Measurements from ENCODE around the gene GRIK5. TPM values are rescaled to one million over a fixed set of nuclear protein-coding genes. Genes with fewer than 3 reads are reported as not detected.

Gene GRIK5
- total RNA-seq, 1 experiment from 2014 or later = not detected

DNA sequence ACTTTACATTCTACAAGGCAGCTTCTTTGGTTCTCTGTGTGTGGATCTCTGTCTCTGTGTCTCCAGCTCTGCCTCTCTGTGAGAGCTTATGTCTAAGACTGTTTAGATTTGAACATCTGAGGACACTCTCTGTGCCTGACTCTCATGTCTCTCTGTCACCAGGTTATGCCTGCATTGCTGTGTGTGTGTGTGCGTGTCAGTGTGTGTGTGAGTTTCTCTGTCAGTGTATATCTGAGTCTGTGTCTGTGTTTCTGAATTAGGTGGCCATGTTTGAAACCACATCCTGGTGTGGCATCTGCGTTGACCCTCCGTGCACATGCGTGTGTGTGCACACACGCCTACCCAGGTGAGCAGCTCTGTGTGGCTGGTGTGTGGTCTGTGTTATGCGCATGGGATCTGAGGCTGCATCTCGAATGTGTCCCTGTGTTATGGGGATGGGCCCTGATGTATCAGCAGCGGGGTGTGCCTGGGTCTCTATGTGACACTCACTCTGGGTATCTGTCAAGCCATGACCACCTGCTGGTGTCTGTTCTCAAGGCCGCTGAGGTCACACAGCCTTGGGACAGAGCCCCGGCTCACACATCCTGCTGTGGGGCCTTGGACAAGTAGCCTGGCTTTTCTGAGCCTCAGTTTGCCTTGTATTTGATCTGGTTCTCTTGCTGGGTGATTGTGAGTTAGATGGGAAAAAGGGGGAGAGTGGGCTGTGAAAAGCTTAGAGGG lies 82.7 kb downstream of the GRIK5 start:
- in situ Hi-C loops (cut with HindIII; ENCODE audit: low pct_unique_long_range_greater_than_20kb, low sequenced_read_pairs) = no loop called here
- DNase-seq (ENCODE audit: low read depth) = no peak

DNA sequence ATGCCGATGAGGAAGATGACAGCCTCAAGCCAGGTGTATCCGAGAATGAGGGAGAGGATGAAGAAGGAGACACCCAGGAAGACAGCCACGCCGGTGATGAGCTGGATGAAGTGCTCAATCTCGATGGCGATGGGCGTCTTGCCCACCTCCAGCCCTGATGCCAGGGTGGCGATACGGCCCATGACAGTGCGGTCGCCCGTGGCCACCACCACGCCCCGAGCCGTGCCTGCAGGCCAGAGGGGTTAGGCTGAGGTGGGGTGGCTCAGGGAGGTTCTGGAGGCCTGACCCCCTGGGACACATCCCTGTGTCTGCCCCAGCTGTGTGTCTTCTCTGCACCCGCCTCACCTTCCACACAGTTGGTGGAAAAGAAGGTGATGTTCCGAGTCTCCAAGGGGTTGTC lies 85.0 kb downstream of the GRIK5 start:
- no peak for DNase-seq (ENCODE audit: low read depth)
- in situ Hi-C loops (cut with HindIII; ENCODE audit: low pct_unique_long_range_greater_than_20kb, low sequenced_read_pairs) = no loop called here

GRCh38 chr19:41981724-41982123 lies 88.3 kb downstream of the GRIK5 start:
- in situ Hi-C loops (cut with HindIII; ENCODE audit: low pct_unique_long_range_greater_than_20kb, low sequenced_read_pairs) = no loop called here
- no peak for DNase-seq (ENCODE audit: low read depth)

DNA sequence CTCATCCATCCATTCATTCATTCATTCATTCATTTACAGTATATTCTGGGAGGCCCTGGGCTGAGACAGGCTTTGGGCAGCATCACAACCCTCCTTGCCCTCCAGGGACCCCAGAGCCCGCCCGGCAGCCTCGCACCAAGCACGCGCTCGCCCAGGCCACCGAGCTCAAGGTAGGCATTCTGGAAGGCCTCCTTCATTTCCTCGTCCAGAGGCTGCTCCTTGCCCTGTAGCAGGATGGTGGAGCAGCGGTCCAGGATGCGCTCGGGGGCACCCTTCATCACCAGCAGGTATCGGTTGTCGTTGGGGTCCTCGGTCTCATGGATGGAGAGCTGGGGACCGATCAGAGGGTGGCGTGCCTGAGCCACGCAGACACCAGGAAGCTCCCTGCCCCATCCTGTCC lies 91.5 kb downstream of the GRIK5 start:
- DNase-seq (ENCODE audit: low read depth) = no peak
- in situ Hi-C loops (cut with HindIII; ENCODE audit: low pct_unique_long_range_greater_than_20kb, low sequenced_read_pairs) = no loop called here

DNA sequence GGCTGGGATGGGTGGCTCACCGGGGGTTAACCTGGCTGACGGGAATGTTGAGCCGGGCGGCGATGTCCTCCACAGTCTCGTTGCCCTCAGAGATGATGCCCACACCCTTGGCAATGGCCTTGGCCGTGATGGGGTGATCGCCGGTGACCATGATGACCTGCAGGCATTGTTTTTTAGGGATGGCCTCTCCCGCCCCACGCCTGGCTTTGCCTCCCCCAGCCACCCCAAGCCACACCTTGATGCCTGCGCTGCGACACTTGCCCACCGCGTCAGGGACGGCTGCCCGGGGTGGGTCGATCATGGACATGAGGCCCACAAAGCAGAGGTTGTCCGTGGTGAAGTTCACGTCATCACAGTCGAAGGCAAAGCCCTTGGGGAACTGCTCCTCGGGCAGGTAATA lies 92.1 kb downstream of the GRIK5 start:
- no peak for DNase-seq (ENCODE audit: low read depth)
- in situ Hi-C loops (cut with HindIII; ENCODE audit: low pct_unique_long_range_greater_than_20kb, low sequenced_read_pairs) = no loop called here

GRCh38 chr19:41974652-41975051 lies 95.4 kb downstream of the GRIK5 start:
- DNase-seq (ENCODE audit: low read depth) = no peak
- in situ Hi-C loops (cut with HindIII; ENCODE audit: low pct_unique_long_range_greater_than_20kb, low sequenced_read_pairs) = no loop called here

DNA sequence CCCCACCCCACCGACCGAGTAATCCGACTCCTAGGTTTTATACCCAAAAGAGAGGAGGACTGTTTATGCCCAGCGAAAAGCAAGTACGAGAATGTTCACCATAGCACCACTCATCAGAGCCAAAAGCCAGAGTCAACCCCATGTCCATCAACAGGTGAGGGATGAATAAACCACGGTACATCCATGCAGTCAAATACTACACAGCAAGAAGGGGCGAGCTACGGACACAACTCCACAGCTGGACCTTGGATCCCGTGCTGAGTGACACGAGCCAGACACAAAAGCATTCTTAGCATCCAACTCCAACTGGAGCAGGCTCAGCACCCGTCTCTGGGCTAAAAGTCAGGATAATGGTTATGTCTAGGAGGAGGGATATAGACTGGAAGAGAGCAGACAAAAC lies 98.6 kb downstream of the GRIK5 start:
- in situ Hi-C loops (cut with HindIII; ENCODE audit: low pct_unique_long_range_greater_than_20kb, low sequenced_read_pairs) = no loop called here
- no peak for DNase-seq (ENCODE audit: low read depth)

GRCh38 chr19:41969772-41970458 lies 100.1 kb downstream of the GRIK5 start:
- DNase-seq (ENCODE audit: low read depth) = no peak
- in situ Hi-C loops (cut with HindIII; ENCODE audit: low pct_unique_long_range_greater_than_20kb, low sequenced_read_pairs) = no loop called here

DNA sequence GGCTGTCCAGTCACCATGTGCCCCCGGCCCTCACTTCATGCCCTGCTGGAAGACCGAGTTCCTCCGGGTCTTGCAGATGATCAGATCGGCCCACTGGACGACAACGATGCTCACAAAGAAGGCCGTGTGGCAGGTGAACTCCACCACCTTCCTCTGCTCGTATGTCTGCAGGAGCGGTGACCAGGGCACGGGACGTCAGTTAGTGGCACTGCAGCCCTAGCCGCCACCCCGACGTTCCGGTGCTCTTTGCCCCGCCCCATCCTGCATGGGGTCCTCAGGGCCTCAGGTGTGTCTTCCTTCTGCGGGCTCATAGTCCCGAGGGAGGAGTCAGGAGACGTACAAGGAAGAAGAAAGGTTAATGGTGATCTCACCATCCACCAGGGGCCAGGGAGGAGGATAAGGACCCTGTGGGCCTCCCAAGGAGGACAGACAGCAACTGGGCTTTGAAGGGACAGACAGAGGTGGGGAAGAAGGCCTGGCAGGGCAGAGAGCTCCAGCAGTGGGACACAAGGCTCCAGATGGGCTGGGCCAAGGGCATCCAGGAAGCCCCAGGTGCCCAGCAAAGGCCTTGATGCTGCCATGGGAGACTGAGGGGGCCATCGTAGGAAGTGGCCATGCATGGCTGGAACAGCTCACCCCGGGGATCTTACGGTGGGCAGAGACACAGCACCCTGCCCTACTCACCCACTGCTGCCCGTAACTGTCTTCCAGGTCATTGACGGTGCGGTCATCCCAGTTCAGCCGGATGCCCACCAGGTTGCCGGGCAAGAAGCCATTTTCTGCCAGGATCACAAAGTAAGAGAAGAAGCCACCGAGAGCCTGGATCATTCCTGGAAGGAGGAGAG lies 101.0 kb downstream of the GRIK5 start:
- in situ Hi-C loops (cut with HindIII; ENCODE audit: low pct_unique_long_range_greater_than_20kb, low sequenced_read_pairs) = no loop called here
- no peak for DNase-seq (ENCODE audit: low read depth)

GRCh38 chr19:41967054-41967783 lies 102.8 kb downstream of the GRIK5 start:
- in situ Hi-C loops (cut with HindIII; ENCODE audit: low pct_unique_long_range_greater_than_20kb, low sequenced_read_pairs) = no loop called here
- no peak for DNase-seq (ENCODE audit: low read depth)

GRCh38 chr19:41965106-41965505 lies 104.9 kb downstream of the GRIK5 start:
- in situ Hi-C loops (cut with HindIII; ENCODE audit: low pct_unique_long_range_greater_than_20kb, low sequenced_read_pairs) = no loop called here

DNA sequence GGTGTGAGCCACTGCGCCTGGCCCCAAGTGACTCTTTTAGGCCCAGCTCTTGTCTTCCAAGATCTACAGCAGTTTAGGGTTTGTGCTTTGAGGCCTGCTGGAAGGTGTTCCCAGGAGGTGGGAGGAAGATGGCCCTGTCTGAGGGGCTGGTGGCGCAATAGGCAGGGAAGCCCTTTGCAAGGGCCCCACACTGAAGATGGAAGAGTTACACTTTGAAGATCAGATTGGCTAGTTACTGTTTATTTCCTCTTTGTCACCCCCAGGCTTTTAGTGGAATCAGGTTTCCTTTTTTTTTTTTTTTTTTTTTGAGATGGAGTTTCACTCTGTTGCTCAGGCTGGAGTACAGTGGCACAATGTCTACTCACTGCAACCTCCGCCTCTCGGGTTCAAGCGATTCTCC lies 109.0 kb downstream of the GRIK5 start:
- peak; percentile 21 for DNase-seq (ENCODE audit: low read depth)
- in situ Hi-C loops (cut with HindIII; ENCODE audit: low pct_unique_long_range_greater_than_20kb, low sequenced_read_pairs) = no loop called here

More at GRCh38 chr19:41965106-41965505, 104.9 kb downstream of the GRIK5 start:
- no peak for DNase-seq (ENCODE audit: low read depth)

DNA sequence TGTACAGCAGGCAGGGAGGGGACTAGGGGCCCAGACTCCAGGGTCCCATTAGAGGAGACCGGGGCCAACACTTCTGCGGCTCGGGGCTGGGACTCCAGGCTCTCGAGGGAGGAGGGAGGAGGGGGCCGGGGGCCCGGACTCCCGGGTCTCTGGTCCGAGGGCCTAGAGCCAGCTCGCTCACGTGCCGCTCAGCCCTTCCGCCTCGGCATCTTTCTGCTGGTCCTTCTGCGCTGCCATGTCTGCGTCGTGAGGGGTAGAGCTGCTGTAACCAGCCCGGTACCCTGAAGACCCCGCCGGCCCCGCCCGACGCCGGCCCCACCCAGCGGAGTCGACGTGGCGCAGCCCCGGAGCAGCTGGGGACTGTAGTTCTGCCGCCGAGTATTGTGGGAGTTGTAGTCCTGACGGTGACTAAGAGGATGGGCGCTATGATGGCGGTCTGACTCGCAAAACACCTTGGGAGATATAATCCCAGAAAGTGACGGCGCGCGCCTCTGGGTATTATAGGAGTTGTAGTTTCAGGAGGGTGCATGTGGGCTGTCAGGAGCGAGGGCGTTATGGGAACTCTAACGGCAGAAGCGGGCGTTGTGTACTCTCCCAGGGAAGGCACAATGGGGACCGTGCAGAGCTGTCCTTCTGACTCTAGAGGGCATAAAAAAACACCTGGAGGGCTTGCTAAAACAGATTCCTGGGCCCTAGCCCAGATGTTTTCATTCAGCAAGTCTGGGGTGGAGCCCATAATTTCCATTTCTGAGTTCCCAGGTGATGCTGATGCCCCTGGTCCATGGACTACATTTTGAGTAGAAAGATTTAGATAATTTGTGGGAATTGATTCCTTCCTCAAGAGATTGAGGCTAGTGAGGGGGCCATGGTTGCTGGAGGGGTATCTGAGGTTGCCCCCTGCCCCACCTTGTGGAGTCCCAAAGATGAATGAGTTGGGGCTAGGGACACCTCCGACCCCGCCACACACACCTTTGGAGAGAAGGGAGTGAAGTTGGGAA lies 110.7 kb downstream of the GRIK5 start, which contains the start of gene RABAC1:
RABAC1 (minus strand) TSS at position 266 of the 998 bp plus-strand sequence; CDS start at position 237, 29 bp downstream.
- peak; percentile 93 for DNase-seq (ENCODE audit: low read depth)
- in situ Hi-C loops (cut with HindIII; ENCODE audit: low pct_unique_long_range_greater_than_20kb, low sequenced_read_pairs) = no loop called here

DNA sequence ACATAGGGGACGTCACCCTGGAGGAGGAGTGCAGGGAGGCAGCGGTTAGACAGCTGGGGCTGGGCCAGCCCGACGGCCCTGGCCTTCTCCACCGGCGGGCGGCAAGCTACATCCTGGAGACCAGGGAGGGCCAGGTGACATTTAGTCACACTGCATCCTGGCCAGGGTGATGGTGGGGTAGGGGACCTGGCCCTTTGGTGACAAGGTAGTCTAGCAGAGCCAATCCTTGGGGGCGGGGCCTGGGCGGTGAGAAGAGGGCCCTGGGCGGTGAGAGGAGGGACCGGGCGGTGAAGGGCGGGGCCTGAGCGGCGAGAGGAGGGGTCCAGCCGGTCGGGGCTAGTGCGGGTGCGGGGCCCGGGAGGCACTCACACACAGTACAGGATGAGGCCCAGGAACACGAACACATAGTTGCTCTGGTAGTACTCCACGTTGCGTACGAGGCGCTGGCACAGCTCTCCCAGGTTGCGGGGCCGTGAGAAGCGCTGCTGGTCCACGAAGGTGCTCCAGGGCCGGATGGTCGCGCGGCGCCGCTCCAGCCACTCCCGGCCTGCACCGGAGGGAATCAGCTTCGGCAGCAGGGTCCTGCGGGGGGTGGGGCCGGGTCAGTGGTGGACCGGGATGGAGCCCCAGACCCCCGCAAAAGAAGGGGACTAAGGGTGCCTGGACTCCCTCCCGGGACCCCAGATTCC lies 111.5 kb downstream of the GRIK5 start:
- in situ Hi-C loops (cut with HindIII; ENCODE audit: low pct_unique_long_range_greater_than_20kb, low sequenced_read_pairs) = no loop called here
- DNase-seq (ENCODE audit: low read depth) = peak; percentile 91

GRCh38 chr19:41957838-41958366 lies 112.1 kb downstream of the GRIK5 start:
- peak; percentile 97 for DNase-seq (ENCODE audit: low read depth)
- in situ Hi-C loops (cut with HindIII; ENCODE audit: low pct_unique_long_range_greater_than_20kb, low sequenced_read_pairs) = no loop called here

DNA sequence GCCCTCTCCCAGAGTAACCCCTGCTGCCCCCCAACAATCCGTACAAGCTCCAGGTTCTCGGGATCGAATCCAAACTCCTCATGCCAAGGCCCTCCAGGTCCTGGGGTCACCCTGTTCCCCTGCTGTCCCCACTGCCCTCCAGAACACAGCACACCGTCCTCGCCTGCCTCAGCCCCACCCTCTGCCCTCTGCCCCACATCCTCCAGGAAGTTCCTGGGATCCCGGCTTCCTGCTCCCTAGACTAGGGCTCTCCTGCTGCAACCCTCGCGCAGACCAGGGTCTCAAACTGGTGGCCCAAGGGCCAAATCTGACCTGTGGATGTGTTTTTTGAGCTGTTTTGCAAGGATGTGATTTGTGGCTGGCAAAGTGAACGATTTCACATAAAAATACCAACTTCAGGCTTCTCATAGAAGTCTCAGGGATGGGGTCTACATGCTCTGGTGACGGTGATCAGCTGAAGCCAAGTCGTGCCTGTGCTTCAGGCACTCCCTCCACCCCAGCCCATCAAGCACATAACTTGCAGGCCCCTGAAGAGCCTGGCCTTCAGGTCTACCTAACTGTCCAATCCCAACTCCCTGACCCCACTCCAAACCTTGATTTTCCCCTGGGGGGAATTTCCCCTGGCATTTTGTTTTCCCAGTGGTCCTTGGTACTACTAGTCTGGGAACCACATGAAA lies 112.7 kb downstream of the GRIK5 start:
- in situ Hi-C loops (cut with HindIII; ENCODE audit: low pct_unique_long_range_greater_than_20kb, low sequenced_read_pairs) = no loop called here
- no peak for DNase-seq (ENCODE audit: low read depth)

Measured in Caki2 (cell line).